NB4 (cell line): ENCODE data around the gene TSPAN18.

Source experiments
- CTCF ChIP-seq: IDR thresholded peaks from one replicate; pipeline ENCODE4 v1.5.1; 2012; ENCODE audit warnings: low read depth, low read length
- MYC ChIP-seq: IDR thresholded peaks from 2 replicates; pipeline ENCODE4 v1.6.1; 2011; ENCODE audit warnings: low read depth, low read length
- POLR2A ChIP-seq: IDR thresholded peaks from 2 replicates; pipeline ENCODE4 v1.6.1; 2011; ENCODE audit warnings: mild to moderate bottlenecking; ENCODE audit not compliant: insufficient read length; ENCODE audit errors: extremely low read depth
- TF ChIP-seq, protein P1 (sequence below): IDR thresholded peaks from 2 replicates; pipeline ENCODE4 v1.6.1; 2011; ENCODE audit warnings: low read depth, low read length

DNA sequence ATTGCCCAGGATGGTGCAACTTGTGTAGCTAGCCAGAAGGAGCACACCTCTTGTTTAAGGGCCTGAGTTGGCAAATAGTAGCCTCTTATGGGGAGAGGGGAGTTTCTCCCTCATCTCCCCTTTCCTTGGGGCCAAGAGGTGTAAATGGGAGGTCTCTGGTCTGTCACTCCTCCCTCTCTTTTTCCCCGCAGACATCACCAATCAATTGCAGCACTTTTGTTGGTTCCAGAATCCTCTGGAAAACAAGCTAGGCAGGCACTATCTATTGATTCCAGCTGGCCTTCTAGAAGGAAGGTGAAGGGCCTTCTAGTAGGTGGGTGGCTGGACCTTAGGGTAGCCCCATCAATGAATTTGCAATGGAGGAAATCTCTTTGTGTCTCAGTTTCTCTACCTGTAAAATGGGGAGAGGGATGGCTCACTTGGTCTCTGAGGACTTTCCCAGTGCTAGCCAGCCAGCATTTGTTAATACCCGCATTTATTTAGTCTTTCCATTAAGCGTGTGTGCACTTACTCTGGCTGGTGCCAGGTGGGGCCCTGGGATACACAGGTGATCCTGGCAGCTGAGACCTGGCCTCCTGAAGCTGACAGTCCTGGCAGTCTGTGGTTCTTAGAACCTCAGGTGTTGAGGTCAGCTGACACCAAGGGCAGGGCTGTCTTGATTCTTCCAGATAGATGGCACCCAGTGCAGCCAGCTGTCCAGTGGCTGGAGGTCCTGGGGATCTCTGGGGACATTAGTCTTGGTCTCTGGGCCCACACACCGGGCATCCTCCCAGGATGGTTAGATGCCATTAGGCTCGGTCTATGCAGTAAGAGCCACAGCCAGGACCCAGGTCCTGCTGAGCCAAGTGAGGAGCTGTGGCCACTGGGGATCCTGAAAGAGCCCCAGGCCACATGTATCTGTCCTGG is 51.7 kb downstream of the TSPAN18 start:
- TF ChIP-seq CTCF (no peak), POLR2A (no peak), MYC (no peak)
- TF ChIP-seq, protein P1, sequence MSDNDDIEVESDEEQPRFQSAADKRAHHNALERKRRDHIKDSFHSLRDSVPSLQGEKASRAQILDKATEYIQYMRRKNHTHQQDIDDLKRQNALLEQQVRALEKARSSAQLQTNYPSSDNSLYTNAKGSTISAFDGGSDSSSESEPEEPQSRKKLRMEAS = no peak
